GM21423 (cell line): Measurements from ENCODE around the gene USP3.
"Not testable (repeated sequence)": the region's sequence is repeated elsewhere in the genome, so short reads cannot be mapped to it uniquely, and the experiment has no call there.

ENCODE experiments used
- ATAC-seq: cut with Tn5 transposase; IDR thresholded peaks from one replicate; pipeline ENCODE4 v1.9.1; 2021; ENCODE audit warnings: mild to moderate bottlenecking, moderate library complexity; ENCODE audit not compliant: unreplicated experiment

The USP3 gene

DNA sequence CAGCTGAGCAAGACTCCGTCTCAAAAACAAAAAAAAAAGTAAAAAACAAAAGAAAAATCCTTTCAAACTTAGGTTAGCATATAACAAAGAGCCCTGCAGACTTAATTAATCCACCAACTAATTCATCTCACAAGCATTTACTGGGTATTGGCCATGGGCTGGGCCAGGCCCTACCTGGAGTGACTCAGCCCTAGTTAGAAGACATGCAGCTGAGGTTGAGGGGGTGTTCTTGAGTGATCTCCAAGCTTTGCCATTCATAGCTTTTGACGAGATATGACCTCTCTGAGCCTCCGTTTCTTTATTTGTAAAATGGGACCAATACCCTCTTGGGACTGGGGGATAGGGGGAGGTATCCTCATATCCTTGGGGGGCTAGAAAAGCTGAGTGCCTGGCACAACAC lies 100.6 kb downstream of the USP3 start:
- no peak for ATAC-seq

DNA sequence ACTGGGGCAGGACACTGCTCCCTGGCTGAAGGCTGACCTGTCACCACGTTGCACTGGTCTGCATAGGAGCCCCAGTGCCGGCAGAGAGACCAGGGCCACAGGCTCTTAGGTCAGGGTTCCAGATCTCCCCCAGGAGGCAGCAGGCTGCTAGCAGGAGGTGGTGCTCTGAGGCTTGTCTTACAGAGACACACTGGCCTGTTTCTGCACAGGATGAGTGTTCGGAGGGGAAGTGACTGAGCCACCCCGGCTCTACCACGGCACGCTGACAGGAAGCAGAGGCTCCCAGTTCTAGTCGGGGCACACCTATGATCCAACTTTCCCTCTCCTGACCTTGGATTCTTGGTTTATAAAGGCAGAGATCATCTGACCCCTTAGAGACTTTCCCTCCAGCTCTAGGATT lies 101.4 kb downstream of the USP3 start:
- no peak for ATAC-seq

DNA sequence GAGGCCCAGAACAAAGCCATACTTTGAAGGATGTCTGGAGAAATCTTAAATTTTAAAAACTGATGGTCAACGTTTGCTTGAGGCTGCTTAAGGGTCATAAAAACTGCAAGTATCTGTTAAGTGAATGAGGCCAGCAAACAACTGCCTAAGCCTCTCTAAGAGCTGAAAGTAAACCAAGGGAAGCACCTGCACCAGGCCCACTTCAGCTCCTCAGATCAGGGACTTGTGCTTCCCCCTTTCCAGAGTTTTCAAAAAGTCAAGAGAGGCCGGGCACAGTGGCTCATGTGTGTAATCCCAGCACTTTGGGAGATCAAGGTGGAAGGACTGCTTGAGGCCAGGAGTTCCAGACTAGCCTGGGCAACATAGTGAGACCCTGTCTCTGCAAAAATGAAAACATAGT lies 101.9 kb downstream of the USP3 start:
- ATAC-seq = no peak

DNA sequence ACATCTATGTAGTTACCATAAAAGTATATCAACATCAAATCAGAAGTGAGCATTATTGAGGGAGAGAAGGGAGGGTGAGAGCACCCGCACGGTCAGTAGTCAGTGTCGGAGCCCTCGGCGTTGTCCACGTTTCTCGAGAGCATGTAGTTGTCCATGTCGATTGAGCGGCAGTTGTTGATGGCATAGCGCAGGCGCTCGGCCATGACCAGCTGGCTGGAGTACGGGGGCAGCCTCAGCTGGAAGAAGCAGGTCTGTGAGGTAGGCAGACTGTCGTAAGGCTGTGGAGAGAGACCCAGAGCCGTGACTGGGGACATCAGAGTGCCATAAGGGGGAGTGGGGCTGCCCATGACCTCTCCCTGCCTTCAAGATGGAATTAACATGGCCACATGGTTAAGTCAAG lies 104.6 kb downstream of the USP3 start:
- no peak for ATAC-seq

DNA sequence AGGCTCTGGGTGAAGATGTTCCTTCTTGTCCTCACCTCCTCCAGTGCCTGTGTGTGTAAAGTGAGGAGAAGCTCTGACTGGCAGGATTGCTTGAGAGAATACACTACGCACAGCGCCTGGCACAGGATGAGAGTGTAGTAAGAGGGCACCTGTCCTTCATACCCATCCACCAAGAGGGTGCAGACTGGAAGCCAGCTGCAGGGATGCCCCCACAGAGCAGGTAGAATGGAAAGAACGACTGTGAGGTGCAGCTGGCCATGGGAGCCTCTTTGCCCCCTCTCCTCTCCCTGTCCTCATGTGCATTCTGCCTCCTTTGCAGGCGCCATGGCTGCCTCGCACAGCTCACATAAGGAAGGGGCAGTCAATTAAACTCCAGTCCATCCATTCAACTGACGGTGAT lies 105.1 kb downstream of the USP3 start:
- ATAC-seq = no peak

DNA sequence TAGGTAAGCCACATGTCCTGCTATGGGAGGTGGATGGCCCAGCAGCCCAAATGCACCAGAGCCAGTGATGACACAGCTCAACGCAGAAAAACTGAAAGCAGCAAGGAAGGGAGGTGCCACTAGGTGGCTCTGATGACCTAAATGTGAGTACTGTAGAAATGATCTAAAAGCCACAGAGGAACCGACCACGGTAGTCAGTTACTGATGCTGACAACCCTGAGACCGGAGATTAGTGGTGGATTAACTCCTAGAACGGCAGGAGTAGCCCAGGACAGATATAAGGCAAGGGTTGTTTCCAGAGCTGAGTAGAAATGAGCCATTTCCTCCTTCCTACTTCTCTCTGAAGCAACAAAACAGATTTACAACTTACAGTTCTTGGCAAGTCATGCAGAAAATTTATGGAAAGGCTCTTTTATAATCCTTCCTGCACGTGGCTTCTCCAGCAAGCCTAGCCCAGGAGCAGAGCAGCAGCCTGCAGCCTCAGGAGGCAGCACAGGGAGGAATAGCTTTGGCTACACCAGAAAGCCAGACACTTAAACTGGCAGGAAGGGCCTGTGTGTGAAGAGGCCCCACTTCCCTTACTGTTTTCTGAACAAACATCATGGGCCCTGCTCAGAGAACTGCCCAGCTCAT lies 105.9 kb downstream of the USP3 start:
- peak; percentile 65 for ATAC-seq

DNA sequence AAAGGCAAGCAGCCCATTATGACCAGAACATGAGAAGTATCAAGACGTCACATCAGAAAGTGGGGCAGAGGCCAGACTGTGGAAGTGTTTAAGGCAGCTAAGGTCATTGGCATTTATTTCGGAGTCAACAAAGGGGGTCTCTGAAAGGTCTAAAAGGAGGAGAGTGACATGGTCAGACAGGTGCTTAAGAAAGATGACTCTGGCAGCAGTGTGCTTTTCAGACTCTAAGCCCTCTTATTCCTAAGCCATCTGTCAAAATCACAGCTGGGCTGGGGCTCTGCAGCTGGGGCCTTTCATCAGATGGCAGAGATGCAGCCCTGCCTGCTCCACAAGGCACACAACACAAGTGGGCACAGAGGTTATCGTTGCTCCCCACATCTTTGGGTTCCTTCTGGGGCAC lies 106.8 kb downstream of the USP3 start:
- no peak for ATAC-seq

DNA sequence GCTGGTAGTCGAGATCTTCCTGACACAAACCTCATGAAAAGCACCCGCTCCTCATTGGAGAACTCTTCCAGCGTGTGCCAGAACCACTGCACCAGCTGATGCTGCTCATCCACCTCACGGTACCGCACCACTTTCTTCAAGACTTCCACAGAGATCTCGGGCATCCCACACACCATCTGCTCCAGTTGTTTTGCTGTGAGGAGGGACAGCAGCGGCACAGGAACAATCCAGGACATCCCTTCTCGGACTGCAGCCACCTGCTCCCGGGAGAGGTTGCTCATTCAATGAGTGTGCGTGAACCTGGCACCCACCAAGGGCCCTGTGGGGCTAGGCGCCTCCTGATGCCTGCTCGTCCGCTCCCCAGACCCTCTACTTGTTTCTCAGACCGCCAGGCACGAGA lies 107.9 kb downstream of the USP3 start:
- no peak for ATAC-seq

DNA sequence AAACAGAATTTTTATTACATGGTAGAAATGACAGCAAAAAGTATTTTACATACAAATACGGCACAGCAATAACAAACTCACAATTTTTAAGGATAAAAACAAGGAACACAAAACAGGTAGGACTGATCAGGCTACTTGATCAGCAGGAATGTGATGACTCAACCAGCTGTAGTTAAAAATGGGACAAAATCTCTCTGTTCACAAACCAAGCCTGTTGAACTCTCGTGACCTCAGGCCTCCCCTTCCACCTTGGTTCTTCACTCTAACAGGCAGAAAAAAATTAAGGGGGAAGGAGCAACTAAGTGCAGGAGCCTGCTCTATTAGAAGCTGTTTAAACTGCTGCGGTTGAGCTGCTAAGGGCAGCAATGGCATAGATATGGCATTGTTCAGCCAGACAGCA lies 111.5 kb downstream of the USP3 start:
- ATAC-seq = no peak

DNA sequence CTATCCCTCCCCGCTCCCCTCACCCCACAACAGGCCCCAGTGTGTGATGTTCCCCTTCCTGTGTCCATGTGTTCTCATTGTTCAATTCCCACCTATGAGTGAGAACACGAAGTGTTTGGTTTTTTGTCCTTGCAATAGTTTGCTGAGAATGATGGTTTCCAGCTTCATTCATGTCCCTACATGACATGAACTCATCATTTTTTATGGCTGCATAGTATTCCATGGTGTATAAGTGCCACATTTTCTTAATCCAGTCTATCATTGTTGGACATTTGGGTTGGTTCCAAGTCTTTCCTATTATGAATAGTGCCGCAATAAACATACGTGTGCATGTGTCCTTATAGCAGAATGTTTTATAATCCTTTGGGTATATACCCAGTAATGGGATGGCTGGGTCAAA lies 112.8 kb downstream of the USP3 start:
- not testable (repeated sequence) for ATAC-seq

DNA sequence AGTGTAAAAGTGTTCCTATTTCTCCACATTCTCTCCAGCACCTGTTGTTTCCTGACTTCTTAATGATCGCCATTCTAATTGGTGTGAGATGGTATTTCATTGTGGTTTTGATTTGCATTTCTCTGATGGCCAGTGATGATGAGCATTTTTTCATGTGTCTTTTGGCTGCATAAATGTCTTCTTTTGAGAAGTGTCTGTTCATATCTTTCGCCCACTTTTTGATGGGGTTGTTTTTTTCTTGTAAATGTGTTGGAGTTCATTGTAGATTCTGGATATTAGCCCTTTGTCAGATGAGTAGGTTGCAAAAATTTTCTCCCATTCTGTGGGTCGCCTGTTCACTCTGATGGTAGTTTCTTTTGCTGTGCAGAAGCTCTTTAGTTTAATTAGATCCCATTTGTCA lies 113.2 kb downstream of the USP3 start:
- not testable (repeated sequence) for ATAC-seq

DNA sequence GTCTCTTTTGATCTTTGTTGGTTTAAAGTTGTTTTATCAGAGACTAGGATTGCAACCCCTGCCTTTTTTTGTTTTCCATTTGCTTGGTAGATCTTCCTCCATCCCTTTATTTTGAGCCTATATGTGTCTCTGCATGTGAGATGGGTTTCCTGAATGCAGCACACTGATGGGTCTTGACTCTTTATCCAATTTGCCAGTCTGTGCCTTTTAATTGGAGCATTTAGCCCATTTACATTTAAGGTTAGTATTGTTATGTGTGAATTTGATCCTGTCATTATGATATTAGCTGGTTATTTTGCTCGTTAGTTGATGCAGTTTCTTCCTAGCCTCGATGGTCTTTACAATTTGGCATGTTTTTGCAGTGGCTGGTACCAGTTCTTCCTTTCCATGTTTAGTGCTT lies 116.4 kb downstream of the USP3 start:
- not testable (repeated sequence) for ATAC-seq

DNA sequence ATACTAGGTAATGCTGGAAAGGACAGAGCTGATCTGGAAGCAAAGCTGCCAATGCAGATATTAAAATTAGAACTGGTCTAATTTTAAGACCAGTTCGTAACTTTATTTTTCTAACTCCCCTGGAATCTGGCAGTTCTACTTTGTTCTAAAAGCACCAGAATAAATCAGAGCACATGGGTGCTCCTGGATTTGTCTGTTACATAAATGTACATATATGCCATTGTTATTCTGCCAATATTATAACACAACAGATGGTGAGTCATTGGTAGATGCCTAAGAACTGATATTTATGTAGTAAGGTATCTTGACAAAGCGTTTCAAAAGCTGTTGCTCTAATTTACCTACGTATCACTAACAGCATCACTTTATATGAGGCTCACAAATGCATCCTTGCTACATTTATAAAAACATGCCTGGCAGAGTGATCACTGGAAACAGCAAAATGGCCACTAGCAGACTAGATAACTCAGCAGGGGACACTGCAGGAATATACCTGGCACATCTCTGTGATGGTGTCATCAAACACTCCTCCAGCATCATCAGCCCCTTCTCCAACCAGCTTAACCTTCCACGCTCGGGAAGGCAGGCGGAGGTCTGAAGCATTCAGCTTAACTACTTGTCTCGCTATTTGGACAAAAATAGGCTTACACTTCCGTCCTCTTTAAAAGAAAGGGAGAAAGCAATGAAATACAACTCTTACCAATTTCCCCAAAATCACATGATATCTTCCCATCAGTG lies 119.0 kb downstream of the USP3 start:
- ATAC-seq = no peak

DNA sequence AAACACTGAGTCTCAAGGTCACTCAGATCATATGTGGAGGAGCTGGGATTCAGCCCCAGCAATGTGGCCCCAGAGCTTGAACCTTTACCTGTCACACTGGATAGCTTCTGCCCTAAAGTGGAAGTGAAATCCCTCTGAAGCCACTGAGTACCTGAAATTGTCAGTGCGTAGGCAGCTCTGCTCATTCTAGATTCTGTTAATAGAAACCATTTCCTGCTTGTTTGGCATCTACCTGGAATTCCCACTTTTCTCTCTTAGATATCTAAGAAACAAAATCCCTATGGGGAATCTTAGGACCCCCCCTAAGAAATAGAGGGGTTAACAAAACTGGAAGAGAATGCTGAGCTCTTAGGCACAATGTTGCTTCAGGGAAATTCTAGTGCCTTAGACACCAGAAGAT lies 122.6 kb downstream of the USP3 start:
- ATAC-seq = peak; percentile 73

DNA sequence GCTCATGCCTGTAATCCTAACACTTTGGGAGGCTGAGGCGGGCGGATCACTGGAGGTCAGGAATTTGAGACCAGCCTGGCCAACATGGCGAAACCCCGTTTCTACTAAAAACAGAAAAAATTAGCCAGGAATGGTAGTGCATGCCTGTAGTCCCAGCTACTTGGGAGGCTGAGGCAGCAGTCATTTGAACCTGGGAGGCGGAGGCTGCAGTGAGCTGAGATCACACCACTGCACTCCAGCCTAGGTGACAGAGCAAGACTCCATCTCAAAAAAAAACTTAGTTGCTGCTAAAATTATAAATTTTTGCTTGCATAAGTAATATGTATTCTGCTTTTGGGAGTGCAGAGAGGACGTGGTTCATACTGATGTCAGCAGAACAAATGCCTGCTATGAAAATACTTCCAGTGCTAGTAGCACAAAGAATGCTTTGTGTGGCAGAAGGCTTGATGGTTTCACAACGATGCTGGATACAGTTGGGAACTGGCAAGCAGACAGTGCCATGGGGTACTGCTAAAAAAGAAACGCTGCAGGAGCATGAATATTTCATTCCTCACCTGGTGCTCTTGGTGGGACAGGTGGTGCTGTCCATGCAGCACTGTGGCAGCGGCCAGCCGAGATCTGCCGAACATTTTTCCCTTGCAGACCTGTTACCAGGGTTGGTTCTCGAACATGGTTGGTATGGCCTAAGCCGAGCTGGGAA lies 123.9 kb downstream of the USP3 start:
- ATAC-seq = no peak

DNA sequence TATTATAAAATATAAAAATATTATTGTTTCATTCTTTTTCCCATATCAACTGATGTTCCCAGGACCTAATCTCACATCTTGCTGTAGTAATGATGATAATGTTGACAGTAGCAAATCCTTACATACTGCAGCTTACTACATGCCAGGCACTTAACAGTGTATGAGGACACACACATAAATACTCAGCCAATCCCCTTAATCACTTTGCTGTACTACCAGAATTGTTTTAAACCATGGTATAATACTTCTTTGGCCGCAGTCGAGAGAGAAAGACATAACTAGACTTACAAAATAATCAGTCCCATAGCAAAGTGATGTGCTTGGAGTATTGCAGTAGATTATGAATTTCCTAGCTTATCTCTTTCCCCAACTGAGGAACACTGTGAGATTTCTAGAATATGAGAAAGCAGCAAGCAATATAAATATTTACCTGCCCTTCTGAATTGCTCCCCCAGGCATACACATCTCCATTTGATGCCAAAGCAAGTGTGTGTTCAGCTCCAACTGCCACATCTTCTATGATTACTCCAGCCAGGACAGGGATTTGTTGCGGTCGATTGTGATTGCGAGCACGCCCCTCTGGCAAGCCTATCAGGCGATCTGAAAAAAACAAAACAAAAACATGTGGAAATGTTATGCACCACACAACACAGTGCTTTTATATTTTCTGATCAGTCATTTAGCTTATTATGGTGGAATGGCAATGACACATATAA lies 125.8 kb downstream of the USP3 start:
- ATAC-seq = no peak

DNA sequence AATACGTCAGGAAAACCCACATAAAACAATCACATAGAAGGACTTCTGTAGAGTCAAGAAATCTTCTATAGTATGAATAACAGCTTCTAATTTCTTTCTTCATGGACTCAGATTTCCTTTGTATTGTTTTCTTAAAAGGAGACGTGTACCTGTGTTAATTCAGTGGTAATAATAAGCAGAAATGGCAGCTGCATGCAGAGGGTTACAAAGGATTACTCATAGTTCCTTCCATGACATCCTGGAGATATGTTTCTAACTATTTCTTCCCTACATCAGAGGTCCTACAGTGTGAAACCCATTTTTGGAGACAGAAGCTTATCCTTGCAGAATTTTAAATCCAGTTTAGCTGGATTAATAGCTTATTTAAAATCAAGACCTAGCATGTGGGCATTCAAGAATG lies 128.9 kb downstream of the USP3 start:
- ATAC-seq = no peak

DNA sequence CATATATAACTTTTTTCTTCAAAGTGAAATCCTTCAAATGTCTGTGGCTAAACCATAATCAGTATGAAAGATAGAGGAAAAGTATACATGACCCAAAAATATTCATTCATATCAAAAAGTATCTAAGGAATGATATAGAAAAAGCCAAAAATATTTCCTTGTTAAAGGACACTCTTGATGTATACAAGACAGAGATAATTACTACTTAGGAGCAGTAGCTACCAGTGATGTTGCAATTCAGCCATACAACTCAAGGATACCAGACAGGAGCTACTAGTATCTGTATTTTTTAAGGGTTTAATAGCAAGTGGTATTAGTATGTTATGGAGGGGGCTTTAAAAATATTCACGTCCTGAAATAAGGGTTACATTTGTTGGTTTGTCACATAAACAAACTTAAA lies 129.8 kb downstream of the USP3 start:
- no peak for ATAC-seq

DNA sequence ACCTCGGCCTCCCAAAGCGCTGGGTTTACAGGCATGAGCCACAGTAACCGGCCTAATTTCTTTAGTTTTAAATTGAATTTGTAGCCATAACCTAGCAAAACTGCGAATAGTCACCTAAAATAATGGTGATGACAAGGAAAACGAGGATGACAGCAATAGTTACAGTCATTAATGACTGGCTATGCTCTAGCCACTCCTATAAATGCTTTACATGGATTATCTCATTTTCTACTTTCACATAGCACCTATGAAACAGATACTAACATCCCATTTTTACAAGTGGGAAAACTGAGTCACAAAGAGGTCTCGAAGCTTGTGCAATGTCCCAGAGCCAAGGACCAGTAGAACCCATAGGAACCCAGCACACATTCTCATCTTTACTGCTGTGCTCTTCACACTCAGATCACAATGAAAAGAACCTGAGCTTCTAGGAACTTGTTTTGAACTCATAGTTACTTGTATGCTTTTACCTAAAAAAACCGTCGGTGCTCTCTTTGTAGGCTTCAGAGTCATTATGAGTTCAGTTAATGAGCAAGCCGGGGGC lies 132.2 kb downstream of the USP3 start:
- no peak for ATAC-seq

DNA sequence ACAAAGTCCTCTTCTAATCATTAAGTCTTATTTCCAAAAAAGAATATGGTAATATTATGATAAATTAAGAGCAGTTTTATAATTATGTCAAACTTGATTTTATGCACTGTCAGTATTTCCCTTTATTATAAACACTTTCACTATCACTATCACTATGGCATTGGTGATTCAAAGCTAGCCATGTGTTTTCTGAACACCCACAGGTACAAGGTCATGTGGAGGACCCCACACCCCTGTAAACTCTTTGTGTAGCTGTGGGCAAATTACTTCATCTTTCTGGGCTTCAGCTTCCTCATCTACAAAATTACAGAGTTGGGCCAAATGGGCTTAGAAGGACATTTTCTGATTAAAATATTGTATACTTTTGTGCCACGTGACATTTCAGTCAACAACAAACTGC lies 134.4 kb downstream of the USP3 start:
- ATAC-seq = no peak

DNA sequence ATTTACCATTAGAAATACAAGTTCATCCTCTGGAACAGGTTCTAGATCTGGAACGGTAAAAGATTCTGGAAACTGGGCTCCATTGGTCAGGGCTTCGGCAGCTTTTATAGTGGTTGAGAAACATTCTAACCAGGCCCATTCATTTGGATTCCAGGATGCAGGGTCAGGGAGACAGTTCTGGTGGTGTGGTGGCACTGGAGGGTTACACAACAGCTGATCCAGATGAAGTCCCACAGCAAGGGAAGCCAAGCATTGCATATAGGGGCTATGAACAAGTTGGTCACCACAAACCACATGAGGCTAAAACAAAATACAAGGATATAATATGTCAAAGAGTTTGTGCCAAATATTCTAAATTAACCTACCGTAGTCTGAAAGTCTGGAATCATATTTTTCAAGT lies 135.8 kb downstream of the USP3 start:
- ATAC-seq = no peak
